NOMO-1 (cell line): ENCODE measurements around the gene PA2G4.

Experiments
- DNase-seq, 2 experiments: peaks; one replicate each; lab custom pipeline; 2025; ENCODE audit not compliant: unreplicated experiment in 2 of 2; lab: John Stamatoyannopoulos, UW

The PA2G4 gene

GRCh38 chr12:56122637-56123036, 18.3 kb downstream of the PA2G4 start:
- no peak for DNase-seq

- no peak for DNase-seq
Measured at GRCh38 chr12:56124133-56124532, 19.8 kb downstream of the PA2G4 start.

- DNase-seq = peak; percentile 66 to 92
Measured at GRCh38 chr12:56126732-56127239, 22.4 kb downstream of the PA2G4 start.

- DNase-seq = no peak
Measured at GRCh38 chr12:56127485-56127887, 23.1 kb downstream of the PA2G4 start.

- DNase-seq = peak; percentile 98 to 100
Measured at GRCh38 chr12:56127888-56128669, 23.7 kb downstream of the PA2G4 start, which contains the start of gene ESYT1. TSS of gene ESYT1 (plus strand) at chr12:56128267. CDS start at chr12:56128320, 53 bp downstream.

GRCh38 chr12:56128670-56129205, 24.4 kb downstream of the PA2G4 start:
- DNase-seq = no peak

GRCh38 chr12:56129206-56129941, 25.0 kb downstream of the PA2G4 start:
- peak; percentile 66 to 75 for DNase-seq

GRCh38 chr12:56129942-56130495, 25.7 kb downstream of the PA2G4 start:
- no peak for DNase-seq

- DNase-seq = no peak
Measured at GRCh38 chr12:56130876-56131275, 26.5 kb downstream of the PA2G4 start.

- no peak for DNase-seq
Measured at GRCh38 chr12:56134897-56135296, 30.5 kb downstream of the PA2G4 start.

- DNase-seq = no peak
Measured at GRCh38 chr12:56137853-56138571, 33.7 kb downstream of the PA2G4 start.

GRCh38 chr12:56141946-56142784, 37.8 kb downstream of the PA2G4 start:
- DNase-seq = peak; percentile 7 to 34

GRCh38 chr12:56143217-56143616, 38.9 kb downstream of the PA2G4 start:
- DNase-seq = no peak

- no peak for DNase-seq
Measured at GRCh38 chr12:56143870-56144269, 39.5 kb downstream of the PA2G4 start.

- no peak for DNase-seq
Measured at GRCh38 chr12:56145217-56145616, 40.9 kb downstream of the PA2G4 start.

GRCh38 chr12:56146492-56147460, 42.4 kb downstream of the PA2G4 start:
- DNase-seq = no peak

GRCh38 chr12:56150563-56150962, 46.2 kb downstream of the PA2G4 start:
- peak in 1 of 2 experiments; percentile 16 for DNase-seq

GRCh38 chr12:56151672-56152131, 47.3 kb downstream of the PA2G4 start:
- peak; percentile 45 to 66 for DNase-seq
